ENCODE measurements around the gene OLR1.

Gene OLR1

GRCh38 chr12:10154145-10154496, 17.8 kb downstream of the OLR1 start:
- 75 to 78% methylated on average over 5 to 6 of the region's 6 CpGs for WGBS, 2 experiments
- Histone ChIP-seq H3K9me3 (ENCODE audit: control insufficient read depth, low read length) (no peaks in the 10 kb centered on the region), H3K27me3 (ENCODE audit: control insufficient read depth, insufficient read depth, low read length, poor library complexity, severe bottlenecking) (no peaks in the 10 kb centered on the region), H3K27ac (ENCODE audit: insufficient read depth, low read depth, low read length, poor library complexity, severe bottlenecking) (no peak overlapping the region), H3K36me3 (ENCODE audit: control insufficient read depth, insufficient read depth, low read length) (no peaks in the 10 kb centered on the region), H3K4me3 (ENCODE audit: insufficient read depth, low read depth, low read length) (peak overlapping the region; percentile 51), H3K4me1 (ENCODE audit: control insufficient read depth, insufficient read depth, low read length) (no peaks in the 10 kb centered on the region)

GRCh38 chr12:10153271-10154144, 18.4 kb downstream of the OLR1 start:
- 7 to 9% methylated on average over 43 to 46 of the region's 46 CpGs for WGBS, 2 experiments
- Histone ChIP-seq H3K36me3 (ENCODE audit: control insufficient read depth, insufficient read depth, low read length) (no peaks in the 10 kb centered on the region), H3K4me1 (ENCODE audit: control insufficient read depth, insufficient read depth, low read length) (no peaks in the 10 kb centered on the region), H3K4me3 (ENCODE audit: insufficient read depth, low read depth, low read length) (peak overlapping the region; percentile 51), H3K27me3 (ENCODE audit: control insufficient read depth, insufficient read depth, low read length, poor library complexity, severe bottlenecking) (no peaks in the 10 kb centered on the region), H3K27ac (ENCODE audit: insufficient read depth, low read depth, low read length, poor library complexity, severe bottlenecking) (peak overlapping the region; percentile 19), H3K9me3 (ENCODE audit: control insufficient read depth, low read length) (no peaks in the 10 kb centered on the region)

GRCh38 chr12:10151621-10152020, 20.3 kb downstream of the OLR1 start:
- no peak overlapping the region for H3K27ac ChIP-seq (ENCODE audit: insufficient read depth, low read depth, low read length, poor library complexity, severe bottlenecking)
- no peaks in the 10 kb centered on the region for H3K27me3 ChIP-seq (ENCODE audit: control insufficient read depth, insufficient read depth, low read length, poor library complexity, severe bottlenecking)
- no peak overlapping the region for H3K4me3 ChIP-seq (ENCODE audit: insufficient read depth, low read depth, low read length)
- no peaks in the 10 kb centered on the region for H3K4me1 ChIP-seq (ENCODE audit: control insufficient read depth, insufficient read depth, low read length)
- no peaks in the 10 kb centered on the region for H3K9me3 ChIP-seq (ENCODE audit: control insufficient read depth, low read length)
- no peaks in the 10 kb centered on the region for H3K36me3 ChIP-seq (ENCODE audit: control insufficient read depth, insufficient read depth, low read length)
- 69 to 81% methylated on average over 2 of the region's 2 CpGs for WGBS, 2 experiments

GRCh38 chr12:10147714-10148403, 24.1 kb downstream of the OLR1 start:
- Histone ChIP-seq H3K27me3 (ENCODE audit: control insufficient read depth, insufficient read depth, low read length, poor library complexity, severe bottlenecking) (no peaks in the 10 kb centered on the region), H3K27ac (ENCODE audit: insufficient read depth, low read depth, low read length, poor library complexity, severe bottlenecking) (no peak overlapping the region), H3K9me3 (ENCODE audit: control insufficient read depth, low read length) (no peaks in the 10 kb centered on the region), H3K36me3 (ENCODE audit: control insufficient read depth, insufficient read depth, low read length) (no peaks in the 10 kb centered on the region), H3K4me3 (ENCODE audit: insufficient read depth, low read depth, low read length) (no peak overlapping the region), H3K4me1 (ENCODE audit: control insufficient read depth, insufficient read depth, low read length) (no peaks in the 10 kb centered on the region)
- 89 to 94% methylated on average over 3 to 5 of the region's 5 CpGs for WGBS, 2 experiments

GRCh38 chr12:10142976-10143589, 28.8 kb downstream of the OLR1 start:
- WGBS, 2 experiments, result 0% methylated on average over 1 of the region's 1 CpG
- Histone ChIP-seq H3K27ac (ENCODE audit: insufficient read depth, low read depth, low read length, poor library complexity, severe bottlenecking) (no peak overlapping the region), H3K9me3 (ENCODE audit: control insufficient read depth, low read length) (no peaks in the 10 kb centered on the region), H3K36me3 (ENCODE audit: control insufficient read depth, insufficient read depth, low read length) (no peaks in the 10 kb centered on the region), H3K4me1 (ENCODE audit: control insufficient read depth, insufficient read depth, low read length) (no peaks in the 10 kb centered on the region), H3K27me3 (ENCODE audit: control insufficient read depth, insufficient read depth, low read length, poor library complexity, severe bottlenecking) (no peaks in the 10 kb centered on the region), H3K4me3 (ENCODE audit: insufficient read depth, low read depth, low read length) (no peak overlapping the region)

GRCh38 chr12:10140001-10140400, 31.9 kb downstream of the OLR1 start:
- no peaks in the 10 kb centered on the region for H3K4me1 ChIP-seq (ENCODE audit: control insufficient read depth, insufficient read depth, low read length)

GRCh38 chr12:10136637-10137205, 35.2 kb downstream of the OLR1 start:
- Histone ChIP-seq H3K4me1 (ENCODE audit: control insufficient read depth, insufficient read depth, low read length) (no peaks in the 10 kb centered on the region), H3K27me3 (ENCODE audit: control insufficient read depth, insufficient read depth, low read length, poor library complexity, severe bottlenecking) (no peaks in the 10 kb centered on the region), H3K36me3 (ENCODE audit: control insufficient read depth, insufficient read depth, low read length) (no peaks in the 10 kb centered on the region), H3K9me3 (ENCODE audit: control insufficient read depth, low read length) (no peaks in the 10 kb centered on the region), H3K27ac (ENCODE audit: insufficient read depth, low read depth, low read length, poor library complexity, severe bottlenecking) (no peak overlapping the region), H3K4me3 (ENCODE audit: insufficient read depth, low read depth, low read length) (no peak overlapping the region)
- WGBS, 2 experiments, result 92 to 94% methylated on average over 13 of the region's 13 CpGs

More at GRCh38 chr12:10140001-10140400, 31.9 kb downstream of the OLR1 start:
- Histone ChIP-seq H3K9me3 (ENCODE audit: control insufficient read depth, low read length) (no peaks in the 10 kb centered on the region), H3K4me3 (ENCODE audit: insufficient read depth, low read depth, low read length) (no peak overlapping the region), H3K27ac (ENCODE audit: insufficient read depth, low read depth, low read length, poor library complexity, severe bottlenecking) (no peak overlapping the region), H3K27me3 (ENCODE audit: control insufficient read depth, insufficient read depth, low read length, poor library complexity, severe bottlenecking) (no peaks in the 10 kb centered on the region), H3K36me3 (ENCODE audit: control insufficient read depth, insufficient read depth, low read length) (no peaks in the 10 kb centered on the region)
- WGBS, 2 experiments, result 20 to 22% methylated on average over 2 of the region's 2 CpGs

GRCh38 chr12:10135126-10135525, 36.8 kb downstream of the OLR1 start:
- H3K4me1 ChIP-seq (ENCODE audit: control insufficient read depth, insufficient read depth, low read length), result no peaks in the 10 kb centered on the region
- H3K27ac ChIP-seq (ENCODE audit: insufficient read depth, low read depth, low read length, poor library complexity, severe bottlenecking), result no peak overlapping the region
- WGBS, 2 experiments, result 91 to 92% methylated on average over 4 of the region's 4 CpGs
- no peak overlapping the region for H3K4me3 ChIP-seq (ENCODE audit: insufficient read depth, low read depth, low read length)
- no peaks in the 10 kb centered on the region for H3K9me3 ChIP-seq (ENCODE audit: control insufficient read depth, low read length)
- H3K36me3 ChIP-seq (ENCODE audit: control insufficient read depth, insufficient read depth, low read length), result no peaks in the 10 kb centered on the region
- H3K27me3 ChIP-seq (ENCODE audit: control insufficient read depth, insufficient read depth, low read length, poor library complexity, severe bottlenecking), result no peaks in the 10 kb centered on the region

- Histone ChIP-seq H3K4me3 (ENCODE audit: insufficient read depth, low read depth, low read length) (no peak overlapping the region), H3K27ac (ENCODE audit: insufficient read depth, low read depth, low read length, poor library complexity, severe bottlenecking) (no peak overlapping the region), H3K9me3 (ENCODE audit: control insufficient read depth, low read length) (no peaks in the 10 kb centered on the region), H3K4me1 (ENCODE audit: control insufficient read depth, insufficient read depth, low read length) (no peaks in the 10 kb centered on the region), H3K36me3 (ENCODE audit: control insufficient read depth, insufficient read depth, low read length) (no peaks in the 10 kb centered on the region), H3K27me3 (ENCODE audit: control insufficient read depth, insufficient read depth, low read length, poor library complexity, severe bottlenecking) (no peaks in the 10 kb centered on the region)
- WGBS, 2 experiments, result 28% methylated on average over 4 to 6 of the region's 6 CpGs
Observed at GRCh38 chr12:10132850-10133370, 39.0 kb downstream of the OLR1 start.
